ENCODE data around the gene CAVIN4.

- TF ChIP-seq CTCF (conservative IDR thresholded peaks at IDR 0.05; ENCODE audit: low read depth in 2 of 2) (peak; percentile 21 to 39; a peak in 3 of 4 replicates), POLR2AphosphoS5 (IDR thresholded peaks at IDR 0.05; ENCODE audit: low read depth) (no peak), EZH2 (IDR thresholded peaks at IDR 0.05; ENCODE audit: low read depth, unreplicated experiment) (no peak), REST (IDR thresholded peaks at IDR 0.05; ENCODE audit: unreplicated experiment) (no peak), JUNB (IDR thresholded peaks at IDR 0.05; ENCODE audit: unreplicated experiment) (no peak), NANOG (IDR thresholded peaks at IDR 0.05; ENCODE audit: borderline replicate concordance) (no peak), ZNF331 (CRISPR knock-in tag; IDR thresholded peaks at IDR 0.05; ENCODE audit: low read depth) (no peak), CREB1 (CRISPR knock-in tag; IDR thresholded peaks at IDR 0.05; ENCODE audit: low read depth) (no peak), EZH2phosphoT487 (IDR thresholded peaks at IDR 0.05; ENCODE audit: unreplicated experiment) (no peak)
Observed at GRCh38 chr9:100637787-100638186, 59.9 kb downstream of the CAVIN4 start.
